ENCODE measurements around the gene MGAT4B. TPM values are rescaled to one million over a fixed set of nuclear protein-coding genes. Genes with fewer than 3 reads are reported as not detected.
A peak's percentile ranks its signal among the peaks of the same experiment; 100 is the strongest.

The MGAT4B gene
- polyA plus RNA-seq, 2 of the 4 experiments (the other 2 are of a cell fraction): 57.4 to 166 TPM

- H3K4me1 ChIP-seq: peaks cover 30% of the 10 kb centered on the region
- no peak for TF ChIP-seq ATOH8 (CRISPR knock-in tag; IDR thresholded peaks at IDR 0.05; ENCODE audit: low read depth)
- no peak for TF ChIP-seq NFE2L2 (conservative IDR thresholded peaks at IDR 0.05; ENCODE audit: low read length)
- no peak for TF ChIP-seq HEYL (CRISPR knock-in tag; IDR thresholded peaks at IDR 0.05)
- TF ChIP-seq ESRRA (IDR thresholded peaks at IDR 0.05; ENCODE audit: borderline replicate concordance, low read length): no peak
- TF ChIP-seq JUN (IDR thresholded peaks at IDR 0.05): no peak
- TF ChIP-seq EP300 (IDR thresholded peaks at IDR 0.05): no peak
- TF ChIP-seq BHLHE40 (IDR thresholded peaks at IDR 0.05; ENCODE audit: low read depth, low read length): no peak
- no peak for TF ChIP-seq JUNB (IDR thresholded peaks at IDR 0.05)
- TF ChIP-seq HOXA7 (CRISPR knock-in tag; IDR thresholded peaks at IDR 0.05): no peak
- TF ChIP-seq ZFP36 (IDR thresholded peaks at IDR 0.05; ENCODE audit: borderline replicate concordance, partially characterized antibody): no peak
- no peak for TF ChIP-seq RCOR1 (IDR thresholded peaks at IDR 0.05; ENCODE audit: low read depth, low read length)
- no peak for TF ChIP-seq PBX3 (IDR thresholded peaks at IDR 0.05)
- TF ChIP-seq, protein P1, sequence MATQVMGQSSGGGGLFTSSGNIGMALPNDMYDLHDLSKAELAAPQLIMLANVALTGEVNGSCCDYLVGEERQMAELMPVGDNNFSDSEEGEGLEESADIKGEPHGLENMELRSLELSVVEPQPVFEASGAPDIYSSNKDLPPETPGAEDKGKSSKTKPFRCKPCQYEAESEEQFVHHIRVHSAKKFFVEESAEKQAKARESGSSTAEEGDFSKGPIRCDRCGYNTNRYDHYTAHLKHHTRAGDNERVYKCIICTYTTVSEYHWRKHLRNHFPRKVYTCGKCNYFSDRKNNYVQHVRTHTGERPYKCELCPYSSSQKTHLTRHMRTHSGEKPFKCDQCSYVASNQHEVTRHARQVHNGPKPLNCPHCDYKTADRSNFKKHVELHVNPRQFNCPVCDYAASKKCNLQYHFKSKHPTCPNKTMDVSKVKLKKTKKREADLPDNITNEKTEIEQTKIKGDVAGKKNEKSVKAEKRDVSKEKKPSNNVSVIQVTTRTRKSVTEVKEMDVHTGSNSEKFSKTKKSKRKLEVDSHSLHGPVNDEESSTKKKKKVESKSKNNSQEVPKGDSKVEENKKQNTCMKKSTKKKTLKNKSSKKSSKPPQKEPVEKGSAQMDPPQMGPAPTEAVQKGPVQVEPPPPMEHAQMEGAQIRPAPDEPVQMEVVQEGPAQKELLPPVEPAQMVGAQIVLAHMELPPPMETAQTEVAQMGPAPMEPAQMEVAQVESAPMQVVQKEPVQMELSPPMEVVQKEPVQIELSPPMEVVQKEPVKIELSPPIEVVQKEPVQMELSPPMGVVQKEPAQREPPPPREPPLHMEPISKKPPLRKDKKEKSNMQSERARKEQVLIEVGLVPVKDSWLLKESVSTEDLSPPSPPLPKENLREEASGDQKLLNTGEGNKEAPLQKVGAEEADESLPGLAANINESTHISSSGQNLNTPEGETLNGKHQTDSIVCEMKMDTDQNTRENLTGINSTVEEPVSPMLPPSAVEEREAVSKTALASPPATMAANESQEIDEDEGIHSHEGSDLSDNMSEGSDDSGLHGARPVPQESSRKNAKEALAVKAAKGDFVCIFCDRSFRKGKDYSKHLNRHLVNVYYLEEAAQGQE (IDR thresholded peaks at IDR 0.05): no peak
- TF ChIP-seq PHF8 (IDR thresholded peaks at IDR 0.05; ENCODE audit: borderline replicate concordance, low read depth): no peak
- no peak for TF ChIP-seq RFX5 (IDR thresholded peaks at IDR 0.05)
- TF ChIP-seq TFCP2L1 (CRISPR knock-in tag; IDR thresholded peaks at IDR 0.05): no peak
- H3K4me2 ChIP-seq: no peak overlapping the region
- no peak overlapping the region for H3K27ac ChIP-seq
- DNase-seq (ENCODE audit: low read depth in 1 of 2, low spot score in 1 of 2) (no peak), ATAC-seq (no peak), FAIRE-seq (no peak)
- no peaks in the 10 kb centered on the region for H3K9me3 ChIP-seq
- 97% methylated on average over 21 of the region's 21 CpGs for WGBS (ENCODE audit: missing lambda C conversion rate)
- ChIA-PET CTCF (interaction anchor here (1.4 to 2.9 kb wide), 5 partner anchors 14 to 193 kb away, joined by 3 to 13 read pairs (median 6); partner anchors contain the start of gene HNRNPH1), POLR2A (no interaction called here)
- no peak overlapping the region for H3K4me3 ChIP-seq
Observed at GRCh38 chr5:179815491-179816249, 9.0 kb upstream of the MGAT4B start.

DNA sequence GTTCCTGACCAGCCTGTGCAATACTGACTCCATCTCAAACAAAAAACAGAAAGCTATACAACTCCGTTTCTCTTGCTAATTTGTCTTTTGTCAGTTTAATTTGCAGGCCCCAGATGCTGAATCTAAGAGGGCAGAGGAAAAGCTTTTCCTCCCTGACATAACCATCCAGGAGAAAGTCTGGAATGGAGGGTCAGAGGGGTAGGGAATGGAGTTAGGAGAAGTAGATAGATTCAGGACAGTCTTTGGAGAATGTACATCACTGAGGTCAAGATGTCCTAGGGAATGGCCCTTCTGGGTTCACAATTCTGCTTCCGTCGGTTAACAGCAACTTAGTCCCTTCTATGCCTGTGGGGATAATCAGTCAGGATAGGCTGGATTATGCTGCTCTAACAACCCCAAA is 7.4 kb upstream of the MGAT4B start:
- no peak overlapping the region for H3K4me2 ChIP-seq
- H3K4me3 ChIP-seq: no peak overlapping the region
- 89% methylated on average over 3 of the region's 3 CpGs for WGBS (ENCODE audit: missing lambda C conversion rate)
- no peak for ATAC-seq
- FAIRE-seq: no peak
- ChIA-PET CTCF (interaction anchor here (0.8 to 4.4 kb wide), 8 partner anchors 11 to 191 kb away, joined by 3 to 32 read pairs (median 4); partner anchors contain the start of gene HNRNPH1), POLR2A (interaction anchor here (0.7 kb wide), 1 partner anchor 11 kb away, joined by 3 read pairs; no protein-coding TSS in a partner anchor)
- H3K4me1 ChIP-seq: peaks cover 16% of the 10 kb centered on the region
- no peaks in the 10 kb centered on the region for H3K9me3 ChIP-seq
- DNase-seq (ENCODE audit: low read depth in 1 of 2, low spot score in 1 of 2): no peak
- TF ChIP-seq GATA3 (IDR thresholded peaks at IDR 0.05; ENCODE audit: borderline replicate concordance) (no peak), EP300 (IDR thresholded peaks at IDR 0.05) (no peak), PBX3 (IDR thresholded peaks at IDR 0.05) (no peak), HDAC2 (IDR thresholded peaks at IDR 0.05) (no peak)
- 0 out of 6 replicates have a peak overlapping the region, but pooled peaks of 1 of the 2 experiments have one; percentile 3 for H3K27ac ChIP-seq
